Measurements from ENCODE around the gene PTPRA. TPM values are rescaled to one million over a fixed set of nuclear protein-coding genes. Genes with fewer than 3 reads are reported as not detected.
"Not testable (repeated sequence)": the region's sequence is repeated elsewhere in the genome, so short reads cannot be mapped to it uniquely, and the experiment has no call there.

PTPRA gene
- total RNA-seq, 1 experiment from 2014 or later, result 38.5 TPM

GRCh38 chr20:2888224-2888955, 15.1 kb downstream of the PTPRA start:
- DNase-seq (ENCODE audit: low read depth), result no peak

- no peak for DNase-seq (ENCODE audit: low read depth)
Observed at GRCh38 chr20:2889209-2889608, 15.9 kb downstream of the PTPRA start.

GRCh38 chr20:2889797-2890196, 16.5 kb downstream of the PTPRA start:
- DNase-seq (ENCODE audit: low read depth), result no peak

- peak; percentile 23 for DNase-seq (ENCODE audit: low read depth)
Observed at GRCh38 chr20:2890742-2891141, 17.5 kb downstream of the PTPRA start.

- no peak for DNase-seq (ENCODE audit: low read depth)
Observed at GRCh38 chr20:2891343-2891742, 18.1 kb downstream of the PTPRA start.

GRCh38 chr20:2892376-2892775, 19.1 kb downstream of the PTPRA start:
- no peak for DNase-seq (ENCODE audit: low read depth)

GRCh38 chr20:2894221-2894620, 20.9 kb downstream of the PTPRA start:
- no peak for DNase-seq (ENCODE audit: low read depth)

- DNase-seq (ENCODE audit: low read depth), result not testable (repeated sequence)
Observed at GRCh38 chr20:2895154-2895553, 21.9 kb downstream of the PTPRA start.

- no peak for DNase-seq (ENCODE audit: low read depth)
Observed at GRCh38 chr20:2899243-2899642, 26.0 kb downstream of the PTPRA start.

- no peak for DNase-seq (ENCODE audit: low read depth)
Observed at GRCh38 chr20:2900845-2901592, 27.7 kb downstream of the PTPRA start.

GRCh38 chr20:2902291-2902690, 29.0 kb downstream of the PTPRA start:
- DNase-seq (ENCODE audit: low read depth), result no peak

GRCh38 chr20:2902818-2903217, 29.5 kb downstream of the PTPRA start:
- DNase-seq (ENCODE audit: low read depth), result no peak

GRCh38 chr20:2903686-2904085, 30.4 kb downstream of the PTPRA start:
- no peak for DNase-seq (ENCODE audit: low read depth)

GRCh38 chr20:2907519-2907918, 34.2 kb downstream of the PTPRA start:
- DNase-seq (ENCODE audit: low read depth), result no peak

GRCh38 chr20:2909953-2910352, 36.7 kb downstream of the PTPRA start:
- no peak for DNase-seq (ENCODE audit: low read depth)

- DNase-seq (ENCODE audit: low read depth), result no peak
Observed at GRCh38 chr20:2911200-2911599, 37.9 kb downstream of the PTPRA start.

GRCh38 chr20:2914160-2914559, 40.9 kb downstream of the PTPRA start:
- DNase-seq (ENCODE audit: low read depth), result no peak

GRCh38 chr20:2917266-2917665, 44.0 kb downstream of the PTPRA start:
- no peak for DNase-seq (ENCODE audit: low read depth)

- no peak for DNase-seq (ENCODE audit: low read depth)
Observed at GRCh38 chr20:2918096-2919049, 45.1 kb downstream of the PTPRA start.

- DNase-seq (ENCODE audit: low read depth), result no peak
Observed at GRCh38 chr20:2919518-2920245, 46.4 kb downstream of the PTPRA start.

GRCh38 chr20:2920473-2920872, 47.2 kb downstream of the PTPRA start:
- DNase-seq (ENCODE audit: low read depth), result no peak
